ENCODE data around the gene DOP1B.
"Not testable (repeated sequence)": the region's sequence is repeated elsewhere in the genome, so short reads cannot be mapped to it uniquely, and the experiment has no call there.

DNA sequence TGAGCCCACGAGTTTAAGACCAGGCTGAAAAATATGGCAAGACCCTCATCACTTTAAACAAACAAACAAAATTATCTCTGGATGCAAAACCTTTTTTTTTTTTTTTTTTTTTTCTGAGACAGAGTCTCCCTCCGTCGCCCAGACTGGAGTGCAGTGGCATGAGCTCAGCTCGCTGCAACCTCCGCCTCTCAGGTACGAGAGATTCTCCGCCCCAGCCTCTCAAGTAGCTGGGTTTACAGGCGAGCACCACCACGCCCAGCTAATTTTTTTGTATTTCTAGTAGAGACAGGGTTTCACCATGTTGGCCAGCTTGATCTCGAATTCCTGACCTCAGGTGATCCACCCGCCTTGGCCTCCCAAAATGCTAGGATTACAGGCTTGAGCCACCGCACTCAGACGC lies 16.8 kb upstream of the DOP1B start:
- TF ChIP-seq, protein P1, sequence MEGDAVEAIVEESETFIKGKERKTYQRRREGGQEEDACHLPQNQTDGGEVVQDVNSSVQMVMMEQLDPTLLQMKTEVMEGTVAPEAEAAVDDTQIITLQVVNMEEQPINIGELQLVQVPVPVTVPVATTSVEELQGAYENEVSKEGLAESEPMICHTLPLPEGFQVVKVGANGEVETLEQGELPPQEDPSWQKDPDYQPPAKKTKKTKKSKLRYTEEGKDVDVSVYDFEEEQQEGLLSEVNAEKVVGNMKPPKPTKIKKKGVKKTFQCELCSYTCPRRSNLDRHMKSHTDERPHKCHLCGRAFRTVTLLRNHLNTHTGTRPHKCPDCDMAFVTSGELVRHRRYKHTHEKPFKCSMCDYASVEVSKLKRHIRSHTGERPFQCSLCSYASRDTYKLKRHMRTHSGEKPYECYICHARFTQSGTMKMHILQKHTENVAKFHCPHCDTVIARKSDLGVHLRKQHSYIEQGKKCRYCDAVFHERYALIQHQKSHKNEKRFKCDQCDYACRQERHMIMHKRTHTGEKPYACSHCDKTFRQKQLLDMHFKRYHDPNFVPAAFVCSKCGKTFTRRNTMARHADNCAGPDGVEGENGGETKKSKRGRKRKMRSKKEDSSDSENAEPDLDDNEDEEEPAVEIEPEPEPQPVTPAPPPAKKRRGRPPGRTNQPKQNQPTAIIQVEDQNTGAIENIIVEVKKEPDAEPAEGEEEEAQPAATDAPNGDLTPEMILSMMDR (IDR thresholded peaks at IDR 0.05) = not testable (repeated sequence)
- not testable (repeated sequence) for TF ChIP-seq POLR2A (IDR thresholded peaks at IDR 0.05; ENCODE audit: low read depth); POLR2AphosphoS5 (IDR thresholded peaks at IDR 0.05); EP300 (IDR thresholded peaks at IDR 0.05)
